ENCODE results near the gene DNAH14.

DNA sequence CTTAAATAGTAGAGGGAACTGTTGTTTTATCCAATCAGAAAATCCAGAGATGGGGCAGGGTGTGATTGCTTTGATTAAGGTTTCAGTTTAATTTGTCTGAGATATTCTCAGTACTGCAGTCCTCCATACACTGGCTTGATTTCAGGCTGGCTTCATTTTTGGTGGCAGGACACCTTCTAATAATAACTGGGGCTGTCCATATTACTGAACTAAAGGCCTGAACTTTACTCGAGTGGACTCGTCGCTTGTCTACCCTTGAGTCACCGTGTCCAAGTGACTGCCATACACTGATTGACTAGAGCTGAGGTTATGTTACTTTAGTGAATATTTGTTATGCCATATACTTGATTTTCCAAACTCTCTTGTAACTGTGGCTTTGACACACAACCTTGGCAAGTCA, 228.8 kb downstream of the DNAH14 start:
- TF ChIP-seq IRF2 (CRISPR knock-in tag; IDR thresholded peaks at IDR 0.05) = no peak
- TF ChIP-seq ZFY (CRISPR knock-in tag; IDR thresholded peaks at IDR 0.05) = no peak
- TF ChIP-seq GABPA (IDR thresholded peaks at IDR 0.05; ENCODE audit: low read depth, low read length) = no peak
- no peak for TF ChIP-seq GABPA (CRISPR knock-in tag; IDR thresholded peaks at IDR 0.05; ENCODE audit: low read depth)
- TF ChIP-seq MXD4 (CRISPR knock-in tag; IDR thresholded peaks at IDR 0.05) = no peak
- TF ChIP-seq NFYB (CRISPR knock-in tag; IDR thresholded peaks at IDR 0.05) = no peak
